ENCODE results near the gene BYSL.

BYSL gene

GRCh38 chr6:41976794-41977484 is 55.6 kb downstream of the BYSL start:
- no peak for DNase-seq (ENCODE audit: low read depth, low spot score)

Data from activated CD4-positive, CD25-positive, alpha-beta regulatory T cell treated with anti-CD3 and anti-CD28 coated beads, Interleukin-2, amount 50 U/mL, for 16 hours (primary cell).